HG03378 (cell line): ENCODE measurements around the gene MYO6.

Experiments used
- ATAC-seq: cut with Tn5 transposase; IDR thresholded peaks from one replicate; pipeline ENCODE4 v1.9.1; 2021; ENCODE audit warnings: mild to moderate bottlenecking, moderate library complexity; ENCODE audit not compliant: unreplicated experiment

MYO6 gene

GRCh38 chr6:75762063-75762462 is 13.0 kb downstream of the MYO6 start:
- ATAC-seq: no peak

GRCh38 chr6:75766387-75766786 is 17.3 kb downstream of the MYO6 start:
- no peak for ATAC-seq

DNA sequence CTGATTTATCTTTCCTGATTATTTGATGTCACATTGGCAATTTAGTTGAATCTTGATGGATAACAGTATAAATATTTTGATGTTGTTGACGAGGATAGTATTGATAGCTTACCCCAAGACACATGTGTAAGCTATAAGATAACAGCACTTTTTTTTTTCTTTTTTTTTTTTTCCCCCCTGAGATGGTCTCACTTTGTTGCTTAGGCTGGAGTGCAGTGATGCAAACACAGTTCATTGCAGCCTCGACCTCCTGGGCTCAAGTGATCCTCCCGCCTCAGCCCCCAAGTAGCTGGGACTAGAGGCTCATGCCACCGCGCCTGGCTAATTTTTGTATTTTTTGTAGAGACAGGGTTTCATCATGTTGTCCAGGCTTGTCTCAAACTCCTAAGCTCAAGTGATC is 21.8 kb downstream of the MYO6 start:
- ATAC-seq: no peak

- ATAC-seq: no peak
Measured at GRCh38 chr6:75775219-75775618, 26.2 kb downstream of the MYO6 start.

GRCh38 chr6:75776461-75776860 is 27.4 kb downstream of the MYO6 start:
- no peak for ATAC-seq

- ATAC-seq: no peak
Measured at GRCh38 chr6:75778757-75779156, 29.7 kb downstream of the MYO6 start.

DNA sequence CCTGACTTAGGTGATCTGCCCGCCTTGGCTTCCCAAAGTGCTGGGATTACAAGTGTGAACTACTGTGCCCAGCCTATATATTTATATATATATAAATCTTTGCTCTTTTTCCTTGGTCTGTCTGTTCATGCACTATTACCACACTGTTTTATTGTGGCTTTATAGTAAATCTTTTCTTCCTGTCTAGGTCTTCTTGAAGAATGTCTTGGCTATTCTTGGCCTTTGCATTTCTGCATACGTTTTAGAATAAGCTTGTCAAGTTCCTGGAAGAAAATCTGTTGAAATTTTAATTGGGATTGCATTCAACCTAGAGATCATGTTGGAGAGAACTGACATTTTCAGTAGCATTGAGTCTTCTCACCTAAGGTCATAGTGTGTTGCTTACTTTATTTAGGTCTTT is 37.1 kb downstream of the MYO6 start:
- ATAC-seq: no peak

DNA sequence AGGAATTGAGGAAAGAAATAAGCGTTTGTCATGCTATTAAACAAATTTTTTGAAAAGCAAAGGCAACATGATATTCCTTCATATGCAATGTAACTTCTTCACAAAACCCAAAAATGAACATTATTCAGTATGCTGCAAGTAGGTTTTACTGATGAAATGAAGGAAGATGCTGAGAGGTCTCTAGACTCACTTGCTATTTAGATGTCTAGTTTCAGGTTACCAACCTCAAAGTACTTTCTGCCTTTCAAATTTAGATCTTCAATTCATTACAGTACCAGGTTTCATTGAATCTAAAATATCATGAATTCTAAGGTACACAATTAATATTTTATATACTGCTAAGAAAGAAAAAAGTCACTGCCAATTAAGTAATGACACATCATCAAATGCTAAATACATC is 39.9 kb downstream of the MYO6 start:
- no peak for ATAC-seq

- ATAC-seq: no peak
Measured at GRCh38 chr6:75791881-75792280, 42.8 kb downstream of the MYO6 start.

DNA sequence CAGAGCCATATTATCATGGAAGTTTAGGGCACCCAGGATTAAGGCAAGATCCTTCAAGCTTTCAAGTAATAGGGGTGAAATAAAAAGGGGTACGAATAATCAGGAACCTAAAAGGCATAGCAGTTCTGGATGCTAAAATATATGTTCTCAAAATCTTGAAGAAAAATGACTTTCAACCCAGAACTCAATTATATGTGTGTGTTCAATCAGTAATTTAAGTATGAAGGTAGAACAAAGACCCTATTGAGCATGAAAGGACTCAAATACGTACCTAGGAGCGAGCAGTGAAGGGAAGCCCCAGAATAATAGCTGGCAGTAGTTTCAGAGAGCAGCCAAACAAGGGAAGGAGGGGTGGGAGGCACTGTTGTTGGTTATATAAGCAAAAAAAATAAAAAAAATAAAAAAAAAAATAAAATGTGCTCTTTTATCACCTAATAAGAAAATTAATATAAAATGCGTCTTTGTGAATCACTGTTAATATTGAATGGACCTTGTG is 45.4 kb downstream of the MYO6 start:
- ATAC-seq: no peak

GRCh38 chr6:75794954-75795739 is 46.1 kb downstream of the MYO6 start:
- ATAC-seq: no peak

GRCh38 chr6:75796723-75797122 is 47.7 kb downstream of the MYO6 start:
- ATAC-seq: no peak

DNA sequence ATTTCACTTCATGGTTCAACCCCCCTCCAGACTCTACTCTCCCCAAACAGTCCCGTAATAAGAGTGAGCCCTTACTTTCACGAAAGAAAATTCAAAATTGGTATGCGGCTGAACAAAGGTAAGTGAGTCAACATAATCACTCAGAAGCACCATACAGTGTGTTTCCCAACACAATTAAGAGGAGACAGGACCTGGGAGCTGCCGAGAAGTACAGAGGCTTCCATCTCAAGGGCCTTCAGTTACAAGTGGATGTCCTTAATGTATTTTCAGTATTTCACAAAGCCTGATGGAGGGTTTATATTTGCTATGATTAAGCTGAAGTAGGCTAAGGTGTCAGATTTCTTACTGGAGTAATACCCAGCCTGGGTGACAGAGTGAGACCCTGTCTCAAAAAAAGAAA is 51.1 kb downstream of the MYO6 start:
- ATAC-seq: no peak

GRCh38 chr6:75800708-75801505 is 51.9 kb downstream of the MYO6 start:
- ATAC-seq: no peak

DNA sequence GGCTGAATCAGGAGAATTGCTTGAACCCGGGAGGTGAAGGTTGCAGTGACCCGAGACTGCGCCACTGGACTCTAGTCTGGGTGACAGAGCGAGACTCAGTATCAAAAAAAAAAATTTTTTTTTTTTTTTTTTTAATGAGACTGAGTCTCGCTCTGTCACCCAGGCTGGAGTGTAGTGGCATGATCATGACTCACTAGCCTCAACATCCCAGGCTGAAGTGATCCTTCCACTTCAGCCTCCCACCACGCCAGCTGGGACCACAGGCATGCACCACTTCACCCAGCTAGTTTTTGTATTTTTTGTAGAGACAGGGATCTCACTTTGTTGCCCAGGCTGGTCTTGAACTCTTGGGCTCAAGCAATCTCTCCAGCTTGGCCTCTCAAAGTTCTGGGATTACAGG is 53.3 kb downstream of the MYO6 start:
- no peak for ATAC-seq

DNA sequence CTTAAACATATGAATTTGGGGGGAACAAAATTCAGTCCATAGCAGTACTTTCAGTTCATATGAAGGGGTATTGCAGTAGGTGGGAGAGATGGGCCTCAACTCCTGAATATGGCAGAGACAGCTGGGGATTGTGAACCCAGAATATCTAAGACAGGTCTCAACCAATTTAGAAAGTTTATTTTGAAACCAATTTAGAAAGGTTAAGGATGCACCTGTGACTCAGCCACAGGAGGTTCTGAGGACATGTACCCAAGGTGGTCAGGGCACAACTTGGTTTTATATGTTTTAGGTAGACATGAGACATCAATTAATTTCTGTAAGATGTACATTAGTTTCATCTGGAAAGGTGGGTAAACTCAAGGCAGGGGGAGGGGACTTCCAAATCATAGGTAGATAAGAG is 59.5 kb downstream of the MYO6 start:
- no peak for ATAC-seq

GRCh38 chr6:75812560-75812959 is 63.5 kb downstream of the MYO6 start:
- ATAC-seq: no peak

DNA sequence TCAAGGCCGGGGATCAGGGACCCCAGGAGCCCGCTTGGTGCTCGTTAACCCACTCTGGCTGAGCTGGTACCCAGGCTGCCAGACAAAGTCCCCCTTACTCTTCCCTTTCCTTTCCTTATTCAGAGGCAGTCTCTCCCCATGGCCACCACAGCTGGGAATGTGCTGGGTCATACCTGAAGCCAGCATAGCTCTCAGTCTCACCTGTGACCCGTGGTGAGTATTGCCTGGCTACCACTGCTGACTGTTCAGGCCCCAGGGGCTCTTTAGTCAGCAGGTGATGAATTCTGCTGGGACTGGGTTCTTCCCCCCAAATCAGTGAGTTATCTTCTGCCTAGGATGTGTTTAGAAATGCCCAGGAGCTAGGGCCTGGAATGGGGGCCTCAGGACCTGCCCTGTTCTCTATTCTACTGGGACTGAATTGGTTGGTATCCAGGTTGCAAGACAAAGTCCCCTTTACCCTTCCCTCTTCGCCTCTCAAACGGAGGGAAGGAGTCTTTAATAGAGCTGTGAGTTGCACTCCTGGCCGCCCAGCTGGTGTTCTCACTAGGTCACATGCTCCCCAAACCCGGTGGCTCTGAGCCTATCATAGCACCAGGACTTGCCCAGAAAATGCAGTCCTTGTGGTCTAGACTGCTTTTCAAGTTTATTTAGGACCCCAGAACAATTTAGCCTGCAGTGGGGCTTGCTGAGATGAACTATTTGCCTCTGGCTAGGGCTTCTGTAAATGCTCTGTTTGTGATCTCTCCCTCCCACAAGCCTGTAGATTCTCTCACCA is 64.6 kb downstream of the MYO6 start:
- ATAC-seq: no peak

- no peak for ATAC-seq
Measured at GRCh38 chr6:75815756-75816155, 66.7 kb downstream of the MYO6 start.

DNA sequence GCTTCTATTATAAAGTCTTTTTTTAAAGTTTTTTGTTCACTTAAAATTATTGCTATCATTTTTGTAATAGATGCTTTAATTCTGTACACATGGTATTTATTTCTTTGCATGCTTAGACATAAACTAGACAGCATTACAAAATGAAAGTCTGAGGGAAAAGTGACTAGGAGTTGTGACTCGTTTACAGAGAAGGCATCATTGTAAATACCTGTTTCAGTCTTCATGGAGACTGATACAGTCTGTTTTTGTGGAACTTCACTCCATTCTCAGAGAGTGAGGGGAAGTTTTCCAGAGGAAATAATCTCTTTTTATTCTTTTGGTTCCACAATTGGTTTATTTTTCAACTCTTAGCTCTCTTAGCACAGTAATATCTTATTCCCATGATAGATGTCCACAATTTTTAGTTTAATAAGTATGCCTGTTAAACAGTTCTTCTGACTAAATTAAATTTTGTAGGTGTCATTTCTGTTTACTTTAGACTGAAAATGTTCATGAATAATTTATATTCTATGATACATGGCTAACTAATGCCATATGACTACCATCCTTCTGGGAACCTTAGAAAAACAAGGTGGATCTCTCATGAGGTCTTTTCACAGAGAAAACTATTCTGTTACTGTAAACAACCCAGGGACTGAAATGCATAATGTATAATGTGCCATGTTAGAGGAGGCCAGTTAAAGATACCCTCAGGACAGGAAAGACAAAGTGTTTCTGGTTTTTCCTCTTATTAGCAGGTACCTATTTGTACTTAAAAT is 69.2 kb downstream of the MYO6 start:
- no peak for ATAC-seq
